B cell (primary cell): Measurements from ENCODE around the gene SUPT7L. TPM values are rescaled to one million over a fixed set of nuclear protein-coding genes. Genes with fewer than 3 reads are reported as not detected.
"Not testable (repeated sequence)": the region's sequence is repeated elsewhere in the genome, so short reads cannot be mapped to it uniquely, and the experiment has no call there.

Source experiments
- ATAC-seq: fragments of 200-7000 bp; cut with Tn5 transposase; one replicate; pipeline ENCODE4 v1.10.0; 2021; ENCODE audit warnings: low read depth, mild to moderate bottlenecking, moderate number of reproducible peaks, moderate library complexity
- CTCF ChIA-PET: fragments of 350-600 bp; sonication (Branson Sonifier 250); formaldehyde crosslinking; loops from one replicate; lab custom pipeline; 2021; ENCODE audit warnings: antibody characterized with exemption, inconsistent platforms; lab: Charles Lee
- POLR2A ChIA-PET: fragments of 350-600 bp; sonication (Branson Sonifier 250); formaldehyde crosslinking; loops from one replicate; lab custom pipeline; 2021; ENCODE audit warnings: antibody characterized with exemption; lab: Charles Lee
- DNase-seq: peaks from one replicate; pipeline ENCODE4 v3.0.0; 2013
- H2AFZ ChIP-seq: 2 replicates; pipeline ENCODE4 v1.6.1; 2012; ENCODE audit warnings: mild to moderate bottlenecking, low read depth, low read length; ENCODE audit not compliant: insufficient read depth, poor library complexity, severe bottlenecking
- H3K27ac ChIP-seq, 2 donors: 1 replicate in 1 of 2; 2 replicates in 1 of 2; pipeline ENCODE4 v1.5.1; 2012 to 2013; ENCODE audit warnings: low read length in 2 of 2, mild to moderate bottlenecking in 2 of 2, moderate library complexity in 1 of 2
- H3K27me3 ChIP-seq, 4 experiments: fragments of 200-600 bp in 1 of 4; sonication (generic) in 1 of 4; replicated peaks in 1 of 4; 1 replicate in 2 of 4; 2 replicates in 2 of 4; pipeline versions ENCODE4 v1.6.1 to v1.7.0; 2013 to 2016; ENCODE audit warnings: low read length in 3 of 4, mild to moderate bottlenecking in 2 of 4, mixed read lengths in 1 of 4, moderate library complexity in 1 of 4; ENCODE audit not compliant: insufficient read depth in 4 of 4, control insufficient read depth in 3 of 4; ENCODE audit errors: control extremely low read depth in 1 of 4
- H3K36me3 ChIP-seq, 2 experiments: replicated peaks in 1 of 2; 1 replicate in 1 of 2; 2 replicates in 1 of 2; pipeline versions ENCODE4 v1.6.1 to v1.7.1; 2013; ENCODE audit warnings: low read length in 1 of 2; ENCODE audit not compliant: insufficient read depth in 2 of 2, control insufficient read depth in 1 of 2; ENCODE audit errors: control extremely low read depth in 1 of 2, extremely low read depth in 1 of 2
- H3K4me1 ChIP-seq, 2 donors: fragments of 200-600 bp in 1 of 2; sonication (generic) in 1 of 2; 1 replicate in 1 of 2; 2 replicates in 1 of 2; pipeline versions ENCODE4 v1.5.1 to v1.6.1; 2013 to 2017; ENCODE audit warnings: low read length in 2 of 2; ENCODE audit not compliant: control insufficient read depth in 2 of 2, insufficient read depth in 2 of 2
- H3K4me2 ChIP-seq: replicated peaks from 2 replicates; pipeline ENCODE3; 2012; ENCODE audit warnings: mild to moderate bottlenecking, low read depth, low read length; ENCODE audit not compliant: poor library complexity, severe bottlenecking
- H3K4me3 ChIP-seq, 5 experiments: fragments of 200-600 bp in 1 of 5; sonication (generic) in 1 of 5; 1 replicate in 3 of 5; 2 replicates in 2 of 5; pipeline versions ENCODE4 v1.5.1 to v1.7.0; 2011 to 2016; ENCODE audit warnings: low read length in 4 of 5, mild to moderate bottlenecking in 4 of 5, low read depth in 2 of 5, control low read depth in 1 of 5, moderate library complexity in 1 of 5; ENCODE audit not compliant: insufficient read depth in 1 of 5; ENCODE audit errors: control extremely low read depth in 1 of 5, extremely low read depth in 1 of 5
- H3K79me2 ChIP-seq: fragments of 200-600 bp; sonication (generic); one replicate; pipeline ENCODE4 v1.6.0; 2016; ENCODE audit warnings: low read length; ENCODE audit not compliant: control insufficient read depth, insufficient read depth
- H3K9ac ChIP-seq: fragments of 200-600 bp; sonication (generic); 2 replicates; pipeline ENCODE4 v1.6.1; 2017; ENCODE audit warnings: mild to moderate bottlenecking, low read length, moderate library complexity
- H3K9me3 ChIP-seq, 3 donors: one replicate each; pipeline versions ENCODE4 v1.6.1 to v1.7.1; 2013; ENCODE audit warnings: low read length in 2 of 3; ENCODE audit not compliant: control insufficient read depth in 2 of 3, insufficient read depth in 1 of 3; ENCODE audit errors: control extremely low read depth in 1 of 3
- H4K20me1 ChIP-seq: 2 replicates; pipeline ENCODE4 v1.6.0; 2012; ENCODE audit warnings: mild to moderate bottlenecking, low read length; ENCODE audit not compliant: insufficient read depth, control insufficient read depth, poor library complexity, severe bottlenecking
- H3K27ac Mint-ChIP-seq: one replicate; pipeline ENCODE4 v1.8.0; 2021; ENCODE audit warnings: mixed read lengths
- H3K27me3 Mint-ChIP-seq: one replicate; pipeline ENCODE4 v1.8.0; 2021; ENCODE audit warnings: mixed read lengths
- H3K4me1 Mint-ChIP-seq: one replicate; pipeline ENCODE4 v1.8.0; 2021; ENCODE audit warnings: mixed read lengths
- H3K4me3 Mint-ChIP-seq: one replicate; pipeline ENCODE4 v1.8.0; 2021; ENCODE audit warnings: mixed read lengths
- H3K9me3 Mint-ChIP-seq: one replicate; pipeline ENCODE4 v1.8.0; 2022; ENCODE audit warnings: mixed read lengths; ENCODE audit not compliant: insufficient read depth
- CTCF ChIP-seq: fragments of 200-600 bp; IDR thresholded peaks from one replicate; pipeline ENCODE4 v1.8.0; 2022; ENCODE audit warnings: antibody characterized with exemption, mild to moderate bottlenecking
- EZH2 ChIP-seq: IDR thresholded peaks from 2 replicates; pipeline ENCODE4 v1.6.1; 2012; ENCODE audit warnings: borderline replicate concordance, low read depth, mild to moderate bottlenecking, moderate library complexity, low read length; ENCODE audit not compliant: insufficient read depth, poor library complexity, severe bottlenecking
- WGBS: methylation state at CpG from one replicate; pipeline ENCODE4 v1.1.5; 2013; ENCODE audit warnings: missing lambda C conversion rate; ENCODE audit not compliant: insufficient coverage; 5-methylcytosine and 5-hydroxymethylcytosine counted together
- intact Hi-C: fragments of 100-400 bp; cut with micrococcal nuclease; formaldehyde crosslinking; loops from one replicate; pipeline ENCODE4 v1.10.0; 2022
- polyA plus RNA-seq: library from polyadenylated mRNA; depleted of rRNA; stranded (reverse); fragments of >200 nt; gene quantifications from 2 replicates; pipeline ENCODE4 v1.2.3, GENCODE V29; 2012
- total RNA-seq, 2 donors: library from RNA; stranded (reverse); fragments of 120-200 nt in 1 of 2; gene quantifications; 1 replicate in 1 of 2; 2 replicates in 1 of 2; pipeline versions ENCODE4 v1.2.3 to v1.2.4, GENCODE V29; 2013 to 2022

SUPT7L gene
- total and polyA plus RNA-seq, 2 donors (not counting 1 experiment from before 2014, with no cell fraction given): 40.2 to 42.4 TPM

DNA sequence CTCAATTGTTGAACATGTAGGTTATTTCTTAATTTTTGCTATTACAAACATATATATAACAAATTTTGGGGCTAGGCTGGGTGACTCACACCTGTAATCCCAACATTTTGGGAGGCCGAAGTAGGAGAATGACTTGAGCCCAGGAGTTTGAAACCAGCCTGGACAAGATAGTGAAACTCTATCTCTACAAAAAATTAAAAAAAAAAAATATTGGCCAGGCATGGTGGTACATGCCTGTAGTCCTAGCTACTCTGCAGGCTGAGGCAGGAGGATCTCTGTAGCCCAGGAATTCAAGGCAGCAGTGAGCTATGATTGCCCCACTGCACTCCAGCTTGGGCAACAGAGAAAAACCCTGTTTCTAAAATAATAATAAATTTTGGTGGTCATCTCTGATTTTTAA lies 23.8 kb upstream of the SUPT7L start:
- Histone ChIP-seq H4K20me1 (no peaks in the 10 kb centered on the region), H3K79me2 (no peaks in the 10 kb centered on the region), H3K9me3 (no peaks in the 10 kb centered on the region), H3K36me3 (peaks cover 2 to 47% of the 10 kb centered on the region in 2 experiments), H2AFZ (no peak overlapping the region), H3K27ac (no peak overlapping the region), H3K4me1 (no peaks in the 10 kb centered on the region), H3K4me3 (no peak overlapping the region), H3K27me3 (no peaks in the 10 kb centered on the region), H3K9ac (no peak overlapping the region), H3K4me2 (no peak overlapping the region)
- Mint-ChIP-seq H3K27ac (no peak overlapping the region), H3K27me3 (no peaks in the 10 kb centered on the region), H3K4me3 (no peak overlapping the region), H3K9me3 (no peaks in the 10 kb centered on the region), H3K4me1 (peaks cover 5% of the 10 kb centered on the region)
- DNase-seq (no peak), ATAC-seq (no peak)
- no peak for TF ChIP-seq CTCF
- TF ChIP-seq EZH2: no peak
- intact Hi-C loops: loop anchor here (10.0 kb wide), 1 partner anchor 242 kb away; the partner anchor contains the start of gene KRTCAP3
- no CpG with 5 or more reads among the region's 1 CpG for WGBS
- POLR2A ChIA-PET: no interaction called here
- CTCF ChIA-PET: interaction anchor here (0.7 kb wide), 1 partner anchor 16 kb away, joined by 3 read pairs; no protein-coding TSS in a partner anchor

- Mint-ChIP-seq H3K27ac (no peak overlapping the region), H3K27me3 (no peaks in the 10 kb centered on the region), H3K4me1 (peaks cover 5% of the 10 kb centered on the region), H3K4me3 (no peak overlapping the region), H3K9me3 (no peaks in the 10 kb centered on the region)
- intact Hi-C loops: loop anchor here (10.0 kb wide), 1 partner anchor 241 kb away; the partner anchor contains the start of gene KRTCAP3
- no peak overlapping the region for H3K4me3 ChIP-seq
- no peak for TF ChIP-seq EZH2
- TF ChIP-seq CTCF: no peak
- no peak overlapping the region for H2AFZ ChIP-seq
- peaks cover 2 to 61% of the 10 kb centered on the region in 2 experiments for H3K36me3 ChIP-seq
- H3K4me2 ChIP-seq: no peak overlapping the region
- no CpG with 5 or more reads among the region's 3 CpGs for WGBS
- ATAC-seq (no peak), DNase-seq (no peak)
- H3K9ac ChIP-seq: no peak overlapping the region
- H3K9me3 ChIP-seq: no peaks in the 10 kb centered on the region
- POLR2A ChIA-PET: no interaction called here
- no peaks in the 10 kb centered on the region for H3K27me3 ChIP-seq
- H3K27ac ChIP-seq: no peak overlapping the region
- H3K4me1 ChIP-seq: no peaks in the 10 kb centered on the region
- no peaks in the 10 kb centered on the region for H4K20me1 ChIP-seq
- CTCF ChIA-PET: no interaction called here
- no peaks in the 10 kb centered on the region for H3K79me2 ChIP-seq
Measured at GRCh38 chr2:27685577-27685976, 22.2 kb upstream of the SUPT7L start.

DNA sequence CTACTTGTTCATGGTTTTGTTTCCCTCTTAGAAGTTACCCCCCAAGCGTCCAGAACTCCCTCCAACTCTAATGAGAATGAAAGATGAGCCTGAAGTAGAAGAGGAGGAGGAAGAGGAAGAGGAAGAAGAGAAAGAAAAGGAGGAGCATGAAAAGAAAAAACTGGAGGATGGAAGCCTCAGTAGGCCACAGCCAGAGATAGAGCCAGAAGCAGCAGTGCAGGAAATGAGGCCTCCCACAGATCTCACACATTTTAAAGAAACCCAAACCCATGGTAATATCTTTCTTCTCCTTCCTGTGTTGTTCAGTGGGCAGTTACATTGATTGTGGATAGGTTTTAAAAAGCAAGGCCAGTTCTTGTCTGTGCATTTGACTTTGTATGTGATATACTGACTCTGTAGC lies 21.6 kb upstream of the SUPT7L start:
- H3K4me3 ChIP-seq, H3K9me3 Mint-ChIP-seq, DNase-seq, H3K27me3 ChIP-seq, H3K9me3 ChIP-seq, H3K4me3 Mint-ChIP-seq, H3K4me2 ChIP-seq, H3K4me1 Mint-ChIP-seq, H4K20me1 ChIP-seq, H2AFZ ChIP-seq, H3K9ac ChIP-seq, H3K27ac Mint-ChIP-seq, H3K27ac ChIP-seq, ATAC-seq, H3K79me2 ChIP-seq, H3K27me3 Mint-ChIP-seq, H3K4me1 ChIP-seq, POLR2A ChIA-PET: not testable (repeated sequence)
- CTCF ChIA-PET: interaction anchor here (2.9 to 3.8 kb wide), 2 partner anchors 19 to 21 kb away, joined by 22 to 34 read pairs; partner anchors contain the start of genes SLC4A1AP and SUPT7L
- intact Hi-C loops: loop anchor here (10.0 kb wide), 1 partner anchor 240 kb away; the partner anchor contains the start of gene KRTCAP3
- no CpG with 5 or more reads among the region's 1 CpG for WGBS
- peaks cover 2 to 61% of the 10 kb centered on the region in 2 experiments for H3K36me3 ChIP-seq
